ENCODE results near the gene MRPL40.

MRPL40 gene

DNA sequence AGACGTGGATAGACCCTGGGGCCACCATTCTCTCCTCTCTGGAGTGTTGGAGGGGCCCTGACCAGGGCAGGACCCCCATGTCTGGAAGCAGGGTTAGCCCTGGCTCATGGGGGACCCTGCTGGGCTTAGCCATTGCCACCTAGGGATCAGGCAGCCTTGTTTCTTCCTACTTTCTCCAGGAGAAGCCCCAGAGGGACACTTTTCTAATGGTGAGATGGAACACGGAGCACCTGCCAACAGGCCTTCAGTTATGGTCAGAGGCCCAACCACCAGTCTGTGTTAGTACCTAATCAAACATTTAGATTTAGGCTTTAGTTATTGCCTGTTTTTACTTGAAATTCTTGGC, 17.1 kb downstream of the MRPL40 start:
- no peak overlapping the region for H3K4me3 ChIP-seq (ENCODE audit: low read length)
- H3K9ac ChIP-seq (ENCODE audit: low read length), result no peak overlapping the region
- no peaks in the 10 kb centered on the region for H3K9me2 ChIP-seq (replicated peaks; ENCODE audit: insufficient read depth, low read length)
- H3F3A ChIP-seq (ENCODE audit: insufficient read depth, low read length), result peaks cover 28% of the 10 kb centered on the region
- no peaks in the 10 kb centered on the region for H3K9me3 ChIP-seq (replicated peaks; ENCODE audit: insufficient read depth, low read length)
- peaks cover 16% of the 10 kb centered on the region for H3K4me1 ChIP-seq (ENCODE audit: low read length)
- no peaks in the 10 kb centered on the region for H4K20me1 ChIP-seq (ENCODE audit: insufficient read depth, low read length)
- no peak for DNase-seq
- H3K79me2 ChIP-seq (ENCODE audit: low read length), result peaks cover 43% of the 10 kb centered on the region
- no peaks in the 10 kb centered on the region for H3K27me3 ChIP-seq (replicated peaks; ENCODE audit: insufficient read depth, low read length)
- TF ChIP-seq EZH2phosphoT487 (IDR thresholded peaks at IDR 0.05; ENCODE audit: low read length), result no peak
- TF ChIP-seq EZH2 (optimal IDR thresholded peaks at IDR 0.05; ENCODE audit: low read depth, low read length), result no peak
- TF ChIP-seq, protein P1, sequence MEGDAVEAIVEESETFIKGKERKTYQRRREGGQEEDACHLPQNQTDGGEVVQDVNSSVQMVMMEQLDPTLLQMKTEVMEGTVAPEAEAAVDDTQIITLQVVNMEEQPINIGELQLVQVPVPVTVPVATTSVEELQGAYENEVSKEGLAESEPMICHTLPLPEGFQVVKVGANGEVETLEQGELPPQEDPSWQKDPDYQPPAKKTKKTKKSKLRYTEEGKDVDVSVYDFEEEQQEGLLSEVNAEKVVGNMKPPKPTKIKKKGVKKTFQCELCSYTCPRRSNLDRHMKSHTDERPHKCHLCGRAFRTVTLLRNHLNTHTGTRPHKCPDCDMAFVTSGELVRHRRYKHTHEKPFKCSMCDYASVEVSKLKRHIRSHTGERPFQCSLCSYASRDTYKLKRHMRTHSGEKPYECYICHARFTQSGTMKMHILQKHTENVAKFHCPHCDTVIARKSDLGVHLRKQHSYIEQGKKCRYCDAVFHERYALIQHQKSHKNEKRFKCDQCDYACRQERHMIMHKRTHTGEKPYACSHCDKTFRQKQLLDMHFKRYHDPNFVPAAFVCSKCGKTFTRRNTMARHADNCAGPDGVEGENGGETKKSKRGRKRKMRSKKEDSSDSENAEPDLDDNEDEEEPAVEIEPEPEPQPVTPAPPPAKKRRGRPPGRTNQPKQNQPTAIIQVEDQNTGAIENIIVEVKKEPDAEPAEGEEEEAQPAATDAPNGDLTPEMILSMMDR (IDR thresholded peaks at IDR 0.05; ENCODE audit: low read length), result no peak
- H2AFZ ChIP-seq (ENCODE audit: low read length), result no peak overlapping the region
- 0 out of 2 replicates have a peak, but pooled peaks cover 3% of the 10 kb centered on the region for H3K36me3 ChIP-seq (replicated peaks; ENCODE audit: insufficient read depth, low read length)
- no peak overlapping the region for H3K27ac ChIP-seq (ENCODE audit: low read length)
- peak overlapping the region; percentile 84; the same call in 1 of the 2 replicates for H3K4me2 ChIP-seq (ENCODE audit: low read depth, low read length)

DNA sequence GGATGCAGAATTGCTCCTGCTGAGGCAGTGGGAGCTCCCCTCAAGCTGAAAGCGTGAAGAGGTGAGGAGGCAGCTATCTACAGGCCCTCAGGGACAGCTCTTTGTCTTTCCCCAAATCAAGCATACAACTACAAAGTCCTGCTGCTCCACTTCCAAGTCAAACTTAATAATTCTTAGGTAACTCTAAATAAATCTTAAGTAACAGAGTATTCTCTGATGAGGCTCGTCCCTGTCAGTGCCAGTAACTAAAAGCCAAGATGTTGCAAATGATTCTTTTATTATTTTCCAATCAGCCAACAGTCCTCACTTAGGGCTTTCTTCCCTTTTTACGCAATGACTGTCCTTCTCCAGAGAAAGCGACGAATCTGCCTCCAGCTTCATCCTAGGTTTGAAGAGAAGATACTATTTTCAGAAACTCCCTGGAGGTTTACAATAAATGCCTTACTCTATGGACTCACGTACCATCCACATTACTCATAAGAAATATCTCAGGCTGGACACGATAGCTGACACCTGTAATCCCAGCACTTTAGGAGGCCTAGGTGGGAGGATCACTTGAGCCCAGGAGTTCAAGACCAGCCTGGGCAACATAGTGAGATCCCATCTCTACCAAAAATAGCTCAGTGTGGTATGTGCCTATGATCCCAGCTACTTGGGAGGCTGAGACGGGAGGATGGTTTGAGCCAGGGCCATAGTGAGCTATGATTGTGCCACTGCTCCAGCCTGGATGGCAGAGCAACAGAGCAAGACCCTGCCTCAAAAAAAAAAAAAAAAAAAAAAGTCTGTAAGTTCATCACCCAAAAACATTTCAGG, 18.2 kb downstream of the MRPL40 start:
- TF ChIP-seq EZH2 (optimal IDR thresholded peaks at IDR 0.05; ENCODE audit: low read depth, low read length) (no peak), EZH2phosphoT487 (IDR thresholded peaks at IDR 0.05; ENCODE audit: low read length) (no peak)
- TF ChIP-seq, protein P1 (IDR thresholded peaks at IDR 0.05; ENCODE audit: low read length), result no peak
- 0 out of 2 replicates have a peak, but pooled peaks cover 3% of the 10 kb centered on the region for H3K36me3 ChIP-seq (replicated peaks; ENCODE audit: insufficient read depth, low read length)

DNA sequence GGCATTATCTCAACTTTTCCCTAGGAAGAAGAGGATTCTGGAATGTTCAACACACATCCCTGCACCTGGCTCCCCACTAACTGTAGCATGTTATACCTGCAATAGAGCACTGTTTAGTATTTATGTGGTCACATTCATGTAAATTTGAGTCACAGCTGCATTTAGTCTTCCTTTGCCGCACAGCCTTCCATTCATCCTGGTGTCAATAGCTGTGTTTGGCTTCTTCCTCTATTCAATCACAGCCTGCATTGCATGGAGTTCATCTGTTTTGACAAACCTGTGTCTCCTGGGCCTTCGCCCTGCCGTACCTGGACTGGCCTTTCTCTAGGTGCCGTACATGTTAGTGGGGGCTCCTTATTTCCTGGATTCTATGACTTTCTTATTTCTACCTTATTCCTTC, 19.2 kb downstream of the MRPL40 start:
- H2AFZ ChIP-seq (ENCODE audit: low read length), result no peak overlapping the region
- H3K9ac ChIP-seq (ENCODE audit: low read length), result no peak overlapping the region
- H3K27ac ChIP-seq (ENCODE audit: low read length), result no peak overlapping the region
- no peaks in the 10 kb centered on the region for H4K20me1 ChIP-seq (ENCODE audit: insufficient read depth, low read length)
- H3K9me3 ChIP-seq (replicated peaks; ENCODE audit: insufficient read depth, low read length), result no peaks in the 10 kb centered on the region
- H3K79me2 ChIP-seq (ENCODE audit: low read length), result peaks cover 21% of the 10 kb centered on the region
- peaks cover 3% of the 10 kb centered on the region; the same call in 1 of the 2 replicates for H3K36me3 ChIP-seq (replicated peaks; ENCODE audit: insufficient read depth, low read length)
- H3K4me2 ChIP-seq (ENCODE audit: low read depth, low read length), result no peak overlapping the region
- no peak for DNase-seq
- no peak overlapping the region for H3K4me3 ChIP-seq (ENCODE audit: low read length)
- TF ChIP-seq, protein P1 (IDR thresholded peaks at IDR 0.05; ENCODE audit: low read length), result no peak
- TF ChIP-seq EZH2phosphoT487 (IDR thresholded peaks at IDR 0.05; ENCODE audit: low read length) (no peak), EZH2 (optimal IDR thresholded peaks at IDR 0.05; ENCODE audit: low read depth, low read length) (no peak)
- no peaks in the 10 kb centered on the region for H3K9me2 ChIP-seq (replicated peaks; ENCODE audit: insufficient read depth, low read length)
- peaks cover 12% of the 10 kb centered on the region for H3K4me1 ChIP-seq (ENCODE audit: low read length)
- no peaks in the 10 kb centered on the region for H3K27me3 ChIP-seq (replicated peaks; ENCODE audit: insufficient read depth, low read length)
- peaks cover 28% of the 10 kb centered on the region for H3F3A ChIP-seq (ENCODE audit: insufficient read depth, low read length)

More for the DNA sequence above, 18.2 kb downstream of the MRPL40 start:
- H3K9me3 ChIP-seq (replicated peaks; ENCODE audit: insufficient read depth, low read length), result no peaks in the 10 kb centered on the region
- no peak overlapping the region for H3K4me2 ChIP-seq (ENCODE audit: low read depth, low read length)
- no peak for DNase-seq
- no peak overlapping the region for H3K4me3 ChIP-seq (ENCODE audit: low read length)
- no peaks in the 10 kb centered on the region for H3K9me2 ChIP-seq (replicated peaks; ENCODE audit: insufficient read depth, low read length)
- no peak overlapping the region for H3K9ac ChIP-seq (ENCODE audit: low read length)
- H3K27me3 ChIP-seq (replicated peaks; ENCODE audit: insufficient read depth, low read length), result no peaks in the 10 kb centered on the region
- H2AFZ ChIP-seq (ENCODE audit: low read length), result no peak overlapping the region
- H3K79me2 ChIP-seq (ENCODE audit: low read length), result peaks cover 31% of the 10 kb centered on the region
- H4K20me1 ChIP-seq (ENCODE audit: insufficient read depth, low read length), result no peaks in the 10 kb centered on the region
- H3K4me1 ChIP-seq (ENCODE audit: low read length), result peaks cover 16% of the 10 kb centered on the region
- no peak overlapping the region for H3K27ac ChIP-seq (ENCODE audit: low read length)
- H3F3A ChIP-seq (ENCODE audit: insufficient read depth, low read length), result peaks cover 28% of the 10 kb centered on the region

Measured in MM.1S (cell line).